Measurements from ENCODE around the gene EXOC4.
"Not testable (repeated sequence)": the region's sequence is repeated elsewhere in the genome, so short reads cannot be mapped to it uniquely, and the experiment has no call there.

Gene EXOC4

DNA sequence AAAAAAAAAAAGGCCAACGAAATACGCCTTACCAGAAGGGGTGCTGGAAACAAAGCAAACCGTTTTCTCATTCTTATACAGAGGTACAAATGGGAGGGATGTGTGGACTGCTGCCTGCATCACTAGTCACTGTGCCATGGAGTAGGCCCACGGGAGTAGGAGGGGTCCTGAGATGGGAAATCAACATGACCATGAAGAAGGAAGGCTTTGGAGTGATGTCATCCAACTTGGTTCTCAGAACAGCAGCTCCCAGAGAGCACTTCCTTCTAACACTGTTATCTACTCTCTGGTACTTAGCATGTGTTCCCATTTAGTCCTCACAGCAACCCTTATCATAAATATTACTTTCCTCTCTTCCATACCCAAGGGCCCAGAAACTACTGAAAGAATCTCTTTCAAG, 814.3 kb downstream of the EXOC4 start:
- H3K36me3 ChIP-seq (ENCODE audit: control insufficient read depth, insufficient read depth, low read length) = no peaks in the 10 kb centered on the region
- no peak overlapping the region for H3K9ac ChIP-seq (ENCODE audit: low read length)
- no peaks in the 10 kb centered on the region for H3K9me3 ChIP-seq (ENCODE audit: control insufficient read depth, insufficient read depth, low read depth, low read length)
- H3K27ac ChIP-seq (ENCODE audit: low read depth, low read length) = no peak overlapping the region
- no peaks in the 10 kb centered on the region for H3K27me3 ChIP-seq (ENCODE audit: control insufficient read depth, insufficient read depth, low read length)
- H3K4me1 ChIP-seq (ENCODE audit: control insufficient read depth, insufficient read depth, low read length) = no peaks in the 10 kb centered on the region
- H3K4me3 ChIP-seq (ENCODE audit: low read depth, low read length) = no peak overlapping the region

- Histone ChIP-seq H3K27ac (ENCODE audit: low read depth, low read length) (no peak overlapping the region), H3K4me3 (ENCODE audit: low read depth, low read length) (no peak overlapping the region), H3K9ac (ENCODE audit: low read length) (no peak overlapping the region), H3K36me3 (ENCODE audit: control insufficient read depth, insufficient read depth, low read length) (no peaks in the 10 kb centered on the region), H3K27me3 (ENCODE audit: control insufficient read depth, insufficient read depth, low read length) (no peaks in the 10 kb centered on the region), H3K4me1 (ENCODE audit: control insufficient read depth, insufficient read depth, low read length) (no peaks in the 10 kb centered on the region), H3K9me3 (ENCODE audit: control insufficient read depth, insufficient read depth, low read depth, low read length) (no peaks in the 10 kb centered on the region)
These were observed 815.8 kb downstream of the EXOC4 start for GRCh38 chr7:134068670-134069069.

GRCh38 chr7:134069187-134069586, 816.3 kb downstream of the EXOC4 start:
- Histone ChIP-seq H3K9ac (ENCODE audit: low read length) (no peak overlapping the region), H3K4me3 (ENCODE audit: low read depth, low read length) (no peak overlapping the region), H3K4me1 (ENCODE audit: control insufficient read depth, insufficient read depth, low read length) (no peaks in the 10 kb centered on the region), H3K27ac (ENCODE audit: low read depth, low read length) (no peak overlapping the region), H3K9me3 (ENCODE audit: control insufficient read depth, insufficient read depth, low read depth, low read length) (no peaks in the 10 kb centered on the region), H3K27me3 (ENCODE audit: control insufficient read depth, insufficient read depth, low read length) (no peaks in the 10 kb centered on the region), H3K36me3 (ENCODE audit: control insufficient read depth, insufficient read depth, low read length) (no peaks in the 10 kb centered on the region)

- Histone ChIP-seq H3K4me3 (ENCODE audit: low read depth, low read length) (no peak overlapping the region), H3K27ac (ENCODE audit: low read depth, low read length) (no peak overlapping the region)
These were observed 817.8 kb downstream of the EXOC4 start for GRCh38 chr7:134070673-134071072.

DNA sequence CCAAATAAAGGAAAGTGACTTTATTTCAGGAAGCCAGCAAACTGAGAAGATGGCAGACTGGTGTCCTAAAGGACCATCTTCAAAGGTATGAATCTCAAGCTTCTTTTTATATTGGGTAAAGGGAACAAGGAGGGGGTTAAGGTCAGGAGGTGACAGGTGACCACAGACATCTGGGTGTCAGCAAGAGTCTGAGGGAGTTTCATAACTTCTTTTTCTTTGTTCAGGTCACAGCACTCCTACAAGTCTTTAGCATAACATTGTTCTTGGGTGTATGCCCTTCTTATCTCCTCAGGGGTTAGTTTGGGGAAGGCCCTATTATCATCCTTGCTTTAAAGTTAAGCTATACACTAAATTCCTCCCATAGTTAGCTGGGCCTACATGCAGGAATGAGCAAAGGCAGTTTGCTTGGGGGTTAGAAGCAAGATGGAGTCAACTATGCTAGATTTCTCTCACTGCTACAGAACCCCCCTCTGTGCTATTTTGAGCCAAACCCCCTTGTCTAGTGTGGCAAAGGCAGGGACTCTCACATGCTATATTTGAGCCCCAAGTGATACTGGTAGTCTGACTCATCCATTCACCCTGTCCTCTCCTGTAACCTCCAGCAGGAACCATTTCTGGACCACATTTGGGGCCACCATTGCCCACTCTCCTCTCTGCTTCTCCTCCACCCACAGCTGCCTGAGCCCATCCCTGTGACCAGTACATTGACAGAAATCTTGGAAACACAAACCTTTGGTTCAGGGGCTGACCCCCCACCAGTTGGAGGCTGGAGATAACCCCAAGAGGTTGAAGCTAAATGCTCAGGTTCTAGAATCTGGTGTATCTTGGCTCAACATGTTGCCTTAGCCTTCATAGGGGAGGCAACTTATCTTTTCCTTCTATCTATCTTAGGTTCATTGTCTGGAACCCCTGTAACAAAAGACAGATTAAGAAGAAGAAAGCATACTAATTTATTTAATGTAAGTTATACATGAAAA, 818.8 kb downstream of the EXOC4 start:
- Histone ChIP-seq H3K27me3 (ENCODE audit: control insufficient read depth, insufficient read depth, low read length) (no peaks in the 10 kb centered on the region), H3K9ac (ENCODE audit: low read length) (no peak overlapping the region), H3K36me3 (ENCODE audit: control insufficient read depth, insufficient read depth, low read length) (no peaks in the 10 kb centered on the region), H3K4me3 (ENCODE audit: low read depth, low read length) (no peak overlapping the region), H3K27ac (ENCODE audit: low read depth, low read length) (no peak overlapping the region), H3K9me3 (ENCODE audit: control insufficient read depth, insufficient read depth, low read depth, low read length) (peaks cover 4% of the 10 kb centered on the region), H3K4me1 (ENCODE audit: control insufficient read depth, insufficient read depth, low read length) (no peaks in the 10 kb centered on the region)

More at GRCh38 chr7:134070673-134071072, 817.8 kb downstream of the EXOC4 start:
- peaks cover 2% of the 10 kb centered on the region for H3K9me3 ChIP-seq (ENCODE audit: control insufficient read depth, insufficient read depth, low read depth, low read length)
- H3K9ac ChIP-seq (ENCODE audit: low read length) = no peak overlapping the region
- H3K36me3 ChIP-seq (ENCODE audit: control insufficient read depth, insufficient read depth, low read length) = no peaks in the 10 kb centered on the region
- H3K4me1 ChIP-seq (ENCODE audit: control insufficient read depth, insufficient read depth, low read length) = no peaks in the 10 kb centered on the region
- no peaks in the 10 kb centered on the region for H3K27me3 ChIP-seq (ENCODE audit: control insufficient read depth, insufficient read depth, low read length)

DNA sequence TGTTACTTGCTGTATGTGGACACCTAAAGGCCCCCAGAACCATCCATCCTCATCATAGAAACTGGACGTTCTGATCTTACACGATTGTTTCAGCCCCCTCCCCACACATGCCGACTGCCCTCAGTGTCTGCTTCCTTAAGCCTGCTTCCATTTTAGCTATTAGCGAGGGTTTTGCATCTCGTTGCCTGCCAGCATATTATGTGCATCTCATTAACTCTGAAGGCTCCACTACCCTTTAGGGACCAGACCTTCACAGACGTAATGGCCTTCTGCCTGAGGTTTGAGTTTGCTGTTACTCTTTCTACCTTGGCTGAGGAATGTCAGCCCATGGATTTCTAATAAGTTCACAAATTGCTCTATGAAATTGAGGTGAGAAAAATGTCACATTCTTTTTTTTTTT, 820.4 kb downstream of the EXOC4 start:
- Histone ChIP-seq H3K27ac (ENCODE audit: low read depth, low read length) (no peak overlapping the region), H3K27me3 (ENCODE audit: control insufficient read depth, insufficient read depth, low read length) (no peaks in the 10 kb centered on the region), H3K9me3 (ENCODE audit: control insufficient read depth, insufficient read depth, low read depth, low read length) (peaks cover 8% of the 10 kb centered on the region), H3K4me3 (ENCODE audit: low read depth, low read length) (no peak overlapping the region), H3K4me1 (ENCODE audit: control insufficient read depth, insufficient read depth, low read length) (no peaks in the 10 kb centered on the region), H3K36me3 (ENCODE audit: control insufficient read depth, insufficient read depth, low read length) (no peaks in the 10 kb centered on the region), H3K9ac (ENCODE audit: low read length) (no peak overlapping the region)

GRCh38 chr7:134075799-134076198, 822.9 kb downstream of the EXOC4 start:
- no peaks in the 10 kb centered on the region for H3K36me3 ChIP-seq (ENCODE audit: control insufficient read depth, insufficient read depth, low read length)
- H3K4me1 ChIP-seq (ENCODE audit: control insufficient read depth, insufficient read depth, low read length) = no peaks in the 10 kb centered on the region
- H3K9ac ChIP-seq (ENCODE audit: low read length) = no peak overlapping the region
- no peak overlapping the region for H3K27ac ChIP-seq (ENCODE audit: low read depth, low read length)
- no peak overlapping the region for H3K4me3 ChIP-seq (ENCODE audit: low read depth, low read length)
- no peaks in the 10 kb centered on the region for H3K27me3 ChIP-seq (ENCODE audit: control insufficient read depth, insufficient read depth, low read length)
- peaks cover 8% of the 10 kb centered on the region for H3K9me3 ChIP-seq (ENCODE audit: control insufficient read depth, insufficient read depth, low read depth, low read length)

- not testable (repeated sequence) for H3K9me3 ChIP-seq (ENCODE audit: control insufficient read depth, insufficient read depth, low read depth, low read length); H3K27ac ChIP-seq (ENCODE audit: low read depth, low read length); H3K4me1 ChIP-seq (ENCODE audit: control insufficient read depth, insufficient read depth, low read length); H3K27me3 ChIP-seq (ENCODE audit: control insufficient read depth, insufficient read depth, low read length); H3K4me3 ChIP-seq (ENCODE audit: low read depth, low read length); H3K36me3 ChIP-seq (ENCODE audit: control insufficient read depth, insufficient read depth, low read length); H3K9ac ChIP-seq (ENCODE audit: low read length)
These were observed 824.7 kb downstream of the EXOC4 start for GRCh38 chr7:134077560-134077959.

DNA sequence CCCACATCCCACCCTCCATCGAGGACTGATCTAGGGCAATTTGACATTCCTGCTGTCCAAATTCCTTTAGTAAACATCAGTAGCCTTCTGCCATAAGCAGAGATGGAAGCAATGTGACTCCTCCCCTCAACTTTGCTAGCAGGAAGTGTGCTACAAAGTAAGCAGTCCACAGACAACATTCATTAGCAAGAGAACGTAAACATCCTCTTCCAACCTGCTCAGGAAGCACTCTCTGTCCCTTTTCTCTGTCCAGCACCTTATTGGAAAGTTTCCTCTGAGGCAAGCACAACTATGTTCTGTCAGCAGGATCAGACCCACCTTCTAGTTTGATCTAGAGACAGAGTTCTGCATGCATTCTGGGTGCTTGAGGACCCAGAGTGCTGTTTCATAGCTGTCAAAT, 826.1 kb downstream of the EXOC4 start:
- no peaks in the 10 kb centered on the region for H3K27me3 ChIP-seq (ENCODE audit: control insufficient read depth, insufficient read depth, low read length)

GRCh38 chr7:134081695-134082094, 828.8 kb downstream of the EXOC4 start:
- Histone ChIP-seq H3K27me3 (ENCODE audit: control insufficient read depth, insufficient read depth, low read length) (no peaks in the 10 kb centered on the region), H3K9me3 (ENCODE audit: control insufficient read depth, insufficient read depth, low read depth, low read length) (peaks cover 10% of the 10 kb centered on the region), H3K4me1 (ENCODE audit: control insufficient read depth, insufficient read depth, low read length) (no peaks in the 10 kb centered on the region), H3K36me3 (ENCODE audit: control insufficient read depth, insufficient read depth, low read length) (no peaks in the 10 kb centered on the region), H3K4me3 (ENCODE audit: low read depth, low read length) (no peak overlapping the region), H3K27ac (ENCODE audit: low read depth, low read length) (no peak overlapping the region), H3K9ac (ENCODE audit: low read length) (no peak overlapping the region)

More for the DNA sequence above, 826.1 kb downstream of the EXOC4 start:
- no peak overlapping the region for H3K4me3 ChIP-seq (ENCODE audit: low read depth, low read length)
- no peak overlapping the region for H3K9ac ChIP-seq (ENCODE audit: low read length)
- H3K36me3 ChIP-seq (ENCODE audit: control insufficient read depth, insufficient read depth, low read length) = no peaks in the 10 kb centered on the region
- peaks cover 8% of the 10 kb centered on the region for H3K9me3 ChIP-seq (ENCODE audit: control insufficient read depth, insufficient read depth, low read depth, low read length)
- no peaks in the 10 kb centered on the region for H3K4me1 ChIP-seq (ENCODE audit: control insufficient read depth, insufficient read depth, low read length)
- no peak overlapping the region for H3K27ac ChIP-seq (ENCODE audit: low read depth, low read length)

GRCh38 chr7:134083766-134084487, 831.0 kb downstream of the EXOC4 start:
- no peaks in the 10 kb centered on the region for H3K4me1 ChIP-seq (ENCODE audit: control insufficient read depth, insufficient read depth, low read length)
- H3K36me3 ChIP-seq (ENCODE audit: control insufficient read depth, insufficient read depth, low read length) = no peaks in the 10 kb centered on the region
- H3K9ac ChIP-seq (ENCODE audit: low read length) = no peak overlapping the region
- H3K9me3 ChIP-seq (ENCODE audit: control insufficient read depth, insufficient read depth, low read depth, low read length) = peaks cover 26% of the 10 kb centered on the region
- no peak overlapping the region for H3K27ac ChIP-seq (ENCODE audit: low read depth, low read length)
- H3K27me3 ChIP-seq (ENCODE audit: control insufficient read depth, insufficient read depth, low read length) = no peaks in the 10 kb centered on the region
- H3K4me3 ChIP-seq (ENCODE audit: low read depth, low read length) = no peak overlapping the region

All from HUES6 (cell line).